ENCODE measurements around the gene GRIPAP1.
A peak's percentile ranks its signal among the peaks of the same experiment; 100 is the strongest.
"Not testable (repeated sequence)": the region's sequence is repeated elsewhere in the genome, so short reads cannot be mapped to it uniquely, and the experiment has no call there.

The GRIPAP1 gene

DNA sequence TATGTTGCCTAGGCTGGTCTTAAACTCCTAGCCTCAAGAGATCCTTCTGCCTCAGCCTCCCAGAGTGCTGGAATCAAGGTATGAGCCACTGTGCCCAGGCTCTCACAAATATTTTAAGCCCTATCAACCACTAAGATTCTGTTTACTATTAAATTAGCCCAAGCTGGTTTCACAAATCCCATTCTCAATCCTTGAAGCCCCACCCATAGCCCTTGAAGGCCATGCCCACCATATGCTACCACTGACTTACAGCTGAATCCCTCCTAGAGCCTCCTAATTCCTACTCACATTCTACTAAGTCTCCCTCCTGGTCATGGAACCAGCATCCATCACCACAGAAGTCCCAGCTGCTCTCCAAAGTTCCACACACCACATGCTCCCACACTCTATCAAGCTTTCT, 9.7 kb downstream of the GRIPAP1 start:
- DNase-seq: no peak

DNA sequence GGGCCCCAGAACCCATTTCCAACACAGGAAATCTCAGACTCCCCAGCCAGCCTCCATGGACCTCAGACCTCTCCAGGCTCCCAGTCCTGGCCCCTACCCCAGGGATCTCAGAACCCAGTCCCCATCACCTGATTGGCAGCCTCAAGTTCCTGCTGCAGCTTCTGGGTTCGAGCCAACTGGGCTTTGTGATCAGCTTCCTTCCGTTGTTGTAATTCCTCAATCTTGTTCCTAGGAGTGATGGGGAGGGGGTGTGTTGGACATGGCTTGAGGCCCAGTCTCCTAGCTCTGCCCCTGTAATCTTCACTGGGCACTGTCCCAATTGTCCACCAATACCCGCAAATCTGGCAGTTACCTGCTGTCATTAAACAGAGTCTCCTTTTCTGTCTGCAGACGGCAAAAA, 12.6 kb downstream of the GRIPAP1 start:
- no peak for DNase-seq

DNA sequence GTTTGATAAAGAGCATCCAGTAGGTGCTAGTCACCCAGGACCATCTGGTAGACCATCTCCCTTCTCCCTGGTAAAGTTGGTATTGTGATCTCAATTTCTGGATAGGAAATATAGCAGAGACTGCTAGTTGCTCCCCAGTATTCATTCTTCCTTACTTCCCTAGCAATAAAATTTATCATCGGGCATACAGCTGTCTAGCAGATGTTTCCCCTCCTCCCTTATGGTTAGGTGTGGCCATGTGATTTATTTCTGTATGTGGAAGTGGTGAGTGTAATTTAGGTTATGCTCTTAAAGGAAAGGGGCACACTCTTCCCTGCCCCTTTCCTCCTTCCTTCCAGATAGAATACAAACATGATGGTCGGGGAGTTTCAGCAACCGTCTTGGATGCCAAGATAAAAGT, 18.2 kb downstream of the GRIPAP1 start:
- DNase-seq: no peak

DNA sequence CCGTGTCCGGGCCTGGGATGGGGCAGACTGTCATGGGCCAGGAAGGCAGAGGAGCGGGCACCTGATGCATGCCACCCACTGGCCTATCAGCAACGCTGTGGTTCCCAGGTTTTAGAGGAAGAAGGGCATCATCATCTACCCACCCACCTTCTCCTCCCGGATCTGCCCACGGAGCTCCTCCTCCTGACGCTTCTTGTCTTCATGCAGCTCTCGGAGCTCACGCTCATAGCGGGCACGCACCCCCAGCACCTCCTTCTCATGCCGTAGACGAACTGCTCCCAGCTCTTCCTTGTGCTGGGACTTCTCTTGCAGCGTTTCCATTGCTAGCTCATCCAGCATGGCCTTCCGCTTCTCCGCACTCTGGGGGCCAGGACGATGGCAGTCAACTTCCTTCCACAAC, 19.0 kb downstream of the GRIPAP1 start:
- no peak for DNase-seq

DNA sequence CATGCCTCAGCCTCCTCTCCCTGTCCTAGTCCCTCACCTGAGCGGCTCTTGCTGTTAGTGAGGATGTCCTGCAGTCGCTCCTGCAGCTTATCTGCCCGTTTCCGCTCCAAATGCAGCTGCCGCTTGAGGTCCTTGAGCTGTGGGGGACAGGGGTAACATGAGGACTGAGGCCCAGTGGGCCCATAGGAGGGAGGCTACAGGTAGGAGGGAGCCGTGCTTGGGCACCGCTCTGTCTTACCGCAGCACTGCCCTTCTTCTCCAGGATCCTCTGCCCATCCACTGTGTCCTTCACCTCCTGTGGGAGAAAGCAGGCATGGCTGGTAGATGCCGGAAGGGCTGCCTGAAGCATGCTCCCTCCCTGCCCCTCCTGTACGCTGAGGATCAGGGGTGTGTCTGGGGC, 20.9 kb downstream of the GRIPAP1 start:
- no peak for DNase-seq

DNA sequence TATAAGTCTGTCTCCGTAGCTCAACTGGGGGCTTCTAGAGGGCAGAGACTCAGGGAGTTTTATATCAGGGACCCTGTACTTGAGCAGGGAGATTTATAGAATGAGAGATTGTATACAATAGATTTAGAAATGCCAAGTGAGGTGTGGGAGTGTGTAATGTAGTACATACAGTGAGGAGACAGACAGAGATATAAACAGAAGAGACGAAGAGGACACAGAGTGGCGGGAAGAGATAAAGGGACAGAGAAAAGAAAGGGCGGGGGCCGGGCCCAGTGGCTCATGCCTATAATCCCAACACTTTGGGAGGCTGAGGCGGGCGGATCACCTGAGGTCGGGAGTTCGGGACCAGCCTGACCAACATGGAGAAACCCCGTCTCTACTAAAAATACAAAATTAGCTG, 21.7 kb downstream of the GRIPAP1 start:
- not testable (repeated sequence) for DNase-seq

DNA sequence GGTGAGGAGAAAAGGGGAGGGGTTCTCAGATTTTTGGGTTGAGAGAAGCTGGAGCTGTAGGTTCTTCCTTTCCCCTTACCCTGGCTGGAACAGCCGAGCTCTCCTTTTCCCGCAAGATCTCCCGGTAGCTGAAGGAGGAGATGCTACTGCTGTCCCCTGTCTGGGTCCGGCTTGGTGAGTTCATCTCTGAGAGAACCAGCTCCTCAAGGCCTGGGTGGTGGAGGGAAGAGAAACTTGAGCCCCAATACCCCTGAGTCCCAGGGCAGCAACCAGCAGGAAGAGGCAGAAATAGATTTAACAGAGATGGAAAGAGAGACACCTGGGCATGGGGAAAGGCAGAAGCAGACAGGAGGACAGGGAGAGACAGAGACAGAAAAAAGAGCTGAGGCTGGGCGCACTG, 23.8 kb downstream of the GRIPAP1 start:
- no peak for DNase-seq

DNA sequence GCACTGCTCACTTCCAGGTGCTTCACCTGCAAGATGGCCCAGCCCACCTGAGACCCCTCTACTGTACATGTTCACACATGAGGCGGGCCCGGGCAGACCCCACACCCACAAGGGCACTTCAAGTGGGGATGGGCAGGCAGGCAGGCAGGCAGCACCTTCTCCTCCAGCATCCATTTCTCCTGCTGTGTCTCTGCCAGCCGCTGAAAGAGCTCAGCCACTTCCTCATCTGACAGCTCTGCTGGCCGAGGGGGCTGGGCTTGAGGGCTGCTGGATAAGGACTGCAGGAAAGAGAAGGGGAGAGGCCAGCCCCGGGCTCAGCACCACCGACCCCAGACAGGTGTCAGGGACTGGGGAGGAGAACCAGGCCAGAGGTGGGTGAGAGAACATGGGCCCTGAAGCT, 26.0 kb downstream of the GRIPAP1 start:
- no peak for DNase-seq

DNA sequence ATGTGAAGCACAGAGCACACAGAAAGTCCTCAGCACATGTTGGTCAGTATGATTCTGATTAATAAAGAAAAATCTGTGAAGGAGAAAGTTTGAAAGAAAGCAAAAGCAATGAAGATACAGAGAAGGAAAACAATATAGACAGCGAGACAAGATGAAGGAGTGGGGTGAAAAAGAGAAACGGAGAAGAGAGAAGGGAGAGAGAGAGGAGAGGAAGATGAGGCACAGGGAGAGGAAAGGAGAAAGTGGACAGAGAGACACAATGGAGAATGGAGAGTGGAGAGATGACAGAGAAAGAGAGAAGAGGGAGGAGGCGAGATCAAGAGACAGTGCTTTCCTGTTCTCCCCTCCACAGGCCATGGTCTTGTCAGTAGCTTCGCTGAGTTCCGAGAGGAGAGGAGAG, 26.5 kb downstream of the GRIPAP1 start:
- no peak for DNase-seq

DNA sequence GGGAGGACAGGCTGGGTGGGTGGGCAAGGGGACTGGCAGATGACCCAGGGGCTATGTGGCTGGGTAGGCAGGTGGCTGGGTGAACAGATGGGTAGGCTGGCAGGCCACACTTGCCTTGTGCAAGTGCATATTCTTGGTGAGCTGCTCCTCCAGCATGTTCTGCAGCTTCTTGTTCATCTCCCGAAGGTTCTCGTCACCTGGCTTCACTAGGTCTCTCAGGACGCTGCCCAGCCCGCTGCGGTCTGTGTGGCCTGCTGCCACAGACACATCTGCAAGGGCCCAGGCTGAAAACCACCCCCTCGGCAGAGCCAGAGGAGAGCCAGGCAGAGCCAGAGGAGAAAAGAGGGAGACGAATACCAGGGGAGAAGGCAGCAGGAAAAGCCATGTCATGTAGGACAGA, 27.0 kb downstream of the GRIPAP1 start:
- no peak for DNase-seq

DNA sequence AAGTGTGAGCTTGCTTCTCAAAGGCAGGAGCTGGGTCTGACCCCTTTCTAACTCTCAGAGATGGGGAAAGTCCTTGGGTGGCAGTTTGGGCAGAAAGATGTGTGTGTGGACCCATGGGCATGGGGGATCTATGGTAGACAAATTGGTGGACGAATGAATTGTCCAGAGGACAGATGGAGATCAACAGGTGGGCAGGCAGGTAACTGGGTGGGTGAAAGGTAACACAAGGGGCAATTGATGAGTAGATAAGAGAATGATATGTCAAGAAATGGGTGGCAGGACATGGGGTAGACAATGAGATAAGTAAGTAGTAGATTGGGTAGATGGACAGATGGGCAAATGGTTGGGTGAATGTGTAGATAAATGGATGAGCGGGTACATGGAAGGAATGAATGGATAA, 27.5 kb downstream of the GRIPAP1 start:
- DNase-seq: no peak

DNA sequence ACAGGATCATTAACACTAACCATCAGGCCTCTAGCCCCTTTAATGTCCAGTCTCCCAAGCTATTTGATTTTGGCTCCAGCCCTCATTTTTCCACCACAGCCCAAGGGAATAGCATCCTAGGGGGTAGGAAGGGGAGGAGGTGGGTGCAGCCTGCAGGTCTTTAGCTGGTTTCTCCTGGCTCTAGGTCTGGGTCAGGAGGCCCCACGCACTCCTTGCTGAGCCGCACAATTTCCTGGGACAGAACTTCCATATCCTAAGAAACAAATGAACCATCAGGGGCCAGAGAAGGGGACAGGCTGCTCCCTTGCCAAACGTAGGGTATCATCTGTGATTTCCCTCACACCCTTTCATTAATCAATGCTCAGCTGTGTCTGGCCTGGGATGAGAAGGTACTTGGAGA, 28.0 kb downstream of the GRIPAP1 start:
- no peak for DNase-seq

DNA sequence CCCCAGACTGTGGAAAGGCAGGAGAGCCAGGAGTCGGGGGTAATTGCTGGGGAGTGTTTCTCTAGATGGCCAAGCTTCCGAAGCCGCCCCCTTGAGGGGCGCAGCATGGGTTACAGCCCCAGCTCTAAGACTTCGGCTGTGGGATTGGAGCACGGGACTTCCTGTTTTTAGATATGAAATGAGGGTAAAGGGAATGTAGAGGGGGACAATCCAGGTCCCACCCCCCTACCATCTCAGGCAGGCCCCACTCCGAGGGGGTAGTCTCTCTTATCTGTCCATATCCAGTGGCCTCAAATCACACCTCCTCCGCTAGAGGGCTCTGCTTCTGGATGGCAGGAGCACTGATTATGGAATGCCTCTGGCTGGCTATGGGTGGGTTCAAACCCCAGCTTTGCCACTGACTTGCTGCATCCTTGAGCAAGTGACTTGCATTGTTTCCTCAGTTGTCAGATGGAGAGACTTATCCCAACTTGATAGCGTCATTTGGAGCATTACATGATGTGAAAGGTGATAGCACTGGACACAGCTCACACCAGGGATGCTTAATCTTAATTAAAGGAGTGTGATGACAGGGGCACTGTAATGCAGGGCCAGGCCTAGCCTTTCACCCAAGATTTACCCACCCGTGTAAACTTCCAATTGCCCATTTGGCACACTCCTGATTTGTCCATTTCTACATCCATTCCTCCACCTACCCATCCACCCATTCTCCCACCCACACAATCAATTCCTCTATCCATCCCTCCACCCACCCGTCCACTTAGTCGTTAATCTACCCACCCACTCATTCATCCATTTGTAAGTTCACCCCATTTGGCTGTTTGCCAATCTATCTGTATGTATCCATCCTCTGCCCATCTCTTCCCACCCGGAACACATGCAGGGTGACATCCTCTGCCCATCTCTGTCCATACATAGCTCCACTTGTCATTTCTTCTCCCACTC, 29.6 kb downstream of the GRIPAP1 start:
- DNase-seq: peak; percentile 41 to 47 (median 41)

DNA sequence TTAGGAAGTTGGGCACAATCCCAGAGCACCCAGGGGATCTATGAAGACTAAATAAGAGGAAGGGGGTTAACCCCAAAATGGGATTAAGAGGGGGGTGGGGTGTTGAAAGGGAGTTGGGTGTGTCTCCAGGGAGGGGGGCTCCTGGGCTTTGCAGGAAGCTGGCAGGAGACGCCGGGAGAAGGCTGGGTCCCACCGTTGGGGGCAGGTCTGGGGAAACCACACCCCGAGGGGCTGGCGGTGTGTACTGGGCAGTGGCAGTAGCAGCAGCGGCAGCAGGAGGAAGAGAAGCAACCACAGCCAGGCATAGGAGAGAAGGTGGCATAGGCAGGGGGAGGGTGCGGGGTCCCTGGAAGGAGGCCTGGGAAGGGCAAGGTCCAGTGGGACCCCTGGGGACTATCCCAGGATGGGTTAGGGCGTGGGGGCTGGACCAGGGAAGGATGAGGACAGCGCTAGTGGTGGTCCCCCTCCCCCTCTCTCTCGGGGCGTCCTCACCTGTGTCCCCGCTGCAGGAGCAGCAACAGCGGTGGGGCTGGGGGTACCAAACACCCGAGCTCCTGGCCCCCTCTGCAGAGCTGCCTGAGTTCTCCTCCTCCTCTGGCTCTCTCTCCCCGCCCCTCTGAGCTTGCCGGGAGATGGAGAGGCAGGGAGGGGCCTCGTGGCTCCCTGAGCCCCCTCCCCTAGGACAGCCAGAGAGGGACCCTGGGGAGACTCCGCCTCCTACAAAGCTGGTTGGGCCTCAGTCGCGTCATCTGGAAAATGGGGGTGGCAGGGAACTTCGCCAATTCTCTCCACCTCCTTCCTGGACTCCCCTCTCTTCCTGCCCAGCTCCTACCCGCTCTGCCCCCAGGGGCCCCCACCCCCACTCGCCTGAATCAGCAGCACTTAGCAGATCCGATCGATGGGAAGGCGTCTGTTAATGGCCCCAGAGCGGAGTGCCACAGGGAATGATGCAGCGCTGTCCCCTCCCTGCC, 30.5 kb downstream of the GRIPAP1 start, which contains the start of gene KCND1:
TSS of gene KCND1 (minus strand) at position 596 of the 971 bp plus-strand sequence. CDS start 1,573 bp downstream, outside the sequence.
- no peak for DNase-seq

DNA sequence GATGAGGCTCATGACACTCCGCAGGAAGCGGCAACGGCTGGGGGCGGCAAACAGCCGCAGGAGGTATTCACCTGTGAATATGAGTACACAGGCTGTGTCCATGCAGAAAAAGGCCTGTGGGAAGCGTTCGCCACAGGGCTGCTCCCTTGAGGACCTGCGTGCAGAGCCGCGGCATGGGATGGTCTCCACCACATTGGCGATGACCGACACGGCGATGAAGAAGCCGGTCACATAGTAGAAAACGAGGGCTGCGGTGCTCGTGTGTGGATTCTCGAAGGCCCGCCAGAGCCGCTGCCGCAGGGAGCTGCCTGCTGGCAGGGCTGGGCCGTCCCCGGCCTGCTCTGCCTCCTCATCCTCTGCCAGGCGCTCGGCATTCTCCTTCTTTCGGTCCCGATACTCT, 32.6 kb downstream of the GRIPAP1 start:
- no peak for DNase-seq

DNA sequence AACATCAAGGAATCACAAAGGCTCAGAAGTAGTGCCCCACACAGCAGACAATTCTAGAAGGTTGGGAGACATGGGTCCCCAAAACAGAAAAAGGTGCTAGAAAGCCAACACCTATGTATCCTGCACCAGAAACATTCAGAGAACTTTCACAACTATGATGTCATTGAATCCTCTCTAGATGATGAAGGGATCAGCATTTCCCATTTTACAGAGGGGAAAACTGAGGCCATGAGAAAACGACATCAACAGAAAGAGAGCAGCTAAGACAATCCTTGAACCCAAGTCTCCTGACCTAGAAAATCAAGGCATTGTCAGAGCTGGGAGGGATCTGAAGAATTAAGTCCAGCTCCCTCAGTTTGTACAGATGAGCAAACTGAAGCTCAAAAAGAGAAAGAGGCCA, 33.7 kb downstream of the GRIPAP1 start:
- no peak for DNase-seq

DNA sequence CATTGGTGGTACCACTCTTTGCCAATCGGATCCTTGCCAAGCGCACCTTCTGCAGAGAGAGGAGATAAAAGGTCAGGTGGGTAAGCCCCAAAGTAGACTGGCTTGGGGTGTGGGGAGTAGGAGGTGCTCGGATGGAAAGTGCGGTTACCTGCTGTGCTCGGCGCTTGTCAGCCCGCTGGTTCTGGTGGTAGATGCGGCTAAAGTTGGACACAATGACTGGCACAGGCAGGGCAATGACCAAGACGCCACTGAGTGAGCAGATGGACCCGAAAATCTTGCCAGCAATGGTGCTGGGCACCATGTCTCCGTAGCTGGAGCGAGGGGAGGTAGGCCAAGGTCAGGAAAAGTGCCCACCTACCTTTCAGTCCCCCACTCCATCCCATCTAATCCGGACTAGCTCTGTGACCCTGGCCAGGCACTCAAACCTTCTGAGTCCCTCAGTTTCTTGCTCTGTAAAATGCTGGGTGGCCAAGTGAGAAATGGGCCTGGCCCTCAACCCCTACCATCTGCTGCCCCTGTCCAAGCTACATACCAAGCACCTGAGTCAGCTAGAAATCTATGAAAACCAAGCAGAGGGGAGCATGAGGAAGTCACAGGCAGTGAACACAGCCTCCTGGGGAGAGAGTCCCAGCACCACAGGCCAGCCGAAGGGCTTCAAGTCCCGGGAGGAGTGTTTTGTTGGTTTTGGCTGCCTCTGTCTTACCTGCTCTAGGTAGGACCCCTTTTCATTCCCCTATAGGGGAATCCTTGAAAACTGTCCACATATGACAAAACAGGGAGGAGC, 35.1 kb downstream of the GRIPAP1 start:
- no peak for DNase-seq

DNA sequence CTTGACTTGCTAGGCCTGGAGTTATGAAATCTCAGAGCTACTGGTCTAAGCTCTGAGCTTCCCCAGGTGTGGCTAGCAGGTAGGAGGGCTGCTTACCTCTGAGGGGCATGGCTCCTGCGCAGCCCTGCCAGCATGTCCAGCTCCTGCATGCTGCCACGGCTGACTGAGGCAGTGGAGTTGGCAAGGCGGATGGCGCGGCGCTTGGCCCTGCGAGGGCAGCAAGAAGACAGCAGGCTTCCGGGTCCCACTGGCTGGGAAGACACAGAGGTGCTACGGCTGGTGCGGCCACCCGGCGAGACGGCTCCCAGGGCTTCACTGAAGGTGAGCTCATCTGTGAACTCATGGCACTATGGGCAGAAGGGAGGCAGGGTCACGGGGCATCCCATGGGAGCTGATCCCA, 36.1 kb downstream of the GRIPAP1 start:
- no peak for DNase-seq

DNA sequence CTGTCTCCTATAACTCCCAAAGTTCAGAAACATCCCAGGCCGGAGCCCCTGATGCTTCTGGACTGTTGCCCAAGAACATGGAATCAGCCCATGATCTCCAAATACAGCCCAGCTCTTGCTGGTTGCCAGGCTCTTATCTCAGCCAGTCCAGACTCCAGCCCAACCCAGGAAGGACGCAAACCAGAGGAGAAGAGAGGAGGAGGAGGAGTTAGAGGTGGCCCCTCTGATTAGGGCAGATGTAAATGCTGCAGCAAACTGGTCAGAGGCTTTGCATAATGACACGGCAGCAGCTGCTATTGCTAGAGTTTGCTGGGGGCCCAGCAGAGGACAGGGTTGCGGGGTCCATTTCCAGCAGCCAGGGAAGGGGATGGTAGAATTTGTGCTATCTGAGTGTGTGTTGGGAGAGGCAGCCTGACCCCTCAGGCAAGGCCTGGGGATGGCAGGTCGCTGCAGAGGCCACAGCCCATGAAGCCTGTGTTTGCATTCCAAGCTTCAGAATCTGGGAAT, 40.4 kb downstream of the GRIPAP1 start:
- no peak for DNase-seq

DNA sequence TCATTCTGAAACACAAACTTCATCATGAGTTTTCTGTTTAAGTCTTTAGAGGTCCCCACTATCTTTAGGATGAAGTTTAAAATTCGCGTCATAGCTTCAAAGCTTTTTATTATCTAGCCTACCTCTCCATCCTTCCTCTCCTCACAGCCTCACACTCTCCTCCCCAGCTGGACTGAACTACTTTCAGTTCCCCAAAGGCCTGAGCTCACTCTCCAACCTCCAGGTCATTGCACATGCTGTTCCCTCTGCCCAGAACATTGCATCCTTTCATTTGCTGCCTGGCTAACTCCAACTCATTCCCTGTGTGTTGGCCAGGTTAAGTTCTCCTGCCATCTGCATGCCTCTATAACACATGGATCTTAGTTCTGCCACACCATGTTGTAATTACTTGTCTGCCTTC, 41.8 kb downstream of the GRIPAP1 start:
- DNase-seq: peak; percentile 33 to 44 (median 38)

DNA sequence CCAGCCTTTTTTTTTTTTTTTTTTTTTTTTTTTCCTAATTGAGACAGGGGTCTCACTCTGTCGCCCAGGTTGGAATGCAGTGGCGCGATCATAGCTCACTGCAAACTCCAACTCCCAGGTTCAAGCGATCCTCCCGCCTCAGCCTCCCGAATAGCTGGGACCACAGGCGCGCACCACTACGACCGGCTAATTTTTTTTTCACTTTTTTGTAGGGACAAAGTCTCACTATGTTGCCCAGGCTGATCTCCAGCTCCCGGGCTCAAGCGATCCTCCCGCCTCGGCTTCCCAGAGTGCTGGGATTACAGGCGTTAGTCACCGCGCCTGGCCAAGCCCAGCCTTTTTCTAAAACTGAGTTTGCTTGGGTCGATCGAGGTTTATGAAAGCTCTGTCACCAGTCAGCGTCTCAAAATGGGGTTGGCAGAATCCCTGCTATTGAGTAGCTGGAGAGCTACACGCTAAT, 43.4 kb downstream of the GRIPAP1 start:
- DNase-seq: peak; percentile 34 to 44 (median 40)

All from suppressor macrophage treated with lipopolysaccharide for 1 hour (primary cell).